ENCODE measurements around the gene NT5C3B.

GRCh38 chr17:41813152-41813680 lies 22.8 kb downstream of the NT5C3B start:
- TF ChIP-seq CTCF (IDR thresholded peaks at IDR 0.05) (no peak), POLR2A (IDR thresholded peaks at IDR 0.05) (no peak)

All from lower leg skin (tissue), 3 donors.